ENCODE measurements around the gene KRTAP4-11.

GRCh38 chr17:41071606-41072360 is 46.4 kb downstream of the KRTAP4-11 start:
- TF ChIP-seq OSR1 (CRISPR knock-in tag; IDR thresholded peaks at IDR 0.05) (no peak), PATZ1 (CRISPR knock-in tag; IDR thresholded peaks at IDR 0.05; ENCODE audit: borderline replicate concordance) (no peak), GLIS3 (CRISPR knock-in tag; IDR thresholded peaks at IDR 0.05) (no peak), ZFP30 (CRISPR knock-in tag; IDR thresholded peaks at IDR 0.05) (no peak), ARNTL (CRISPR knock-in tag; IDR thresholded peaks at IDR 0.05; ENCODE audit: borderline replicate concordance, low read depth) (no peak), POU6F1 (CRISPR knock-in tag; IDR thresholded peaks at IDR 0.05; ENCODE audit: borderline replicate concordance, low read depth) (no peak), RARB (CRISPR knock-in tag; IDR thresholded peaks at IDR 0.05) (no peak), SNAI2 (CRISPR knock-in tag; IDR thresholded peaks at IDR 0.05) (no peak)
